T-helper 1 cell treated with Interleukin-12 subunit alpha and Interleukin-12 subunit beta and Interleukin-4 antibody, amounts not matched to agents 30 ng/mL and 1 ng/mL, for 36 hours (primary cell): Measurements from ENCODE around the gene COX15. TPM values are rescaled to one million over a fixed set of nuclear protein-coding genes. Genes with fewer than 3 reads are reported as not detected.

Source experiments
- intact Hi-C: fragments of 100-400 bp; cut with micrococcal nuclease; formaldehyde crosslinking; loops from one replicate; pipeline ENCODE4 v1.15.1; 2024
- total RNA-seq: library from RNA; stranded (reverse); gene quantifications from 2 replicates; pipeline ENCODE4 v1.2.3, GENCODE V29; 2022

COX15 gene
- total RNA-seq, 1 donor from 2014 or later, result 39.6 TPM

DNA sequence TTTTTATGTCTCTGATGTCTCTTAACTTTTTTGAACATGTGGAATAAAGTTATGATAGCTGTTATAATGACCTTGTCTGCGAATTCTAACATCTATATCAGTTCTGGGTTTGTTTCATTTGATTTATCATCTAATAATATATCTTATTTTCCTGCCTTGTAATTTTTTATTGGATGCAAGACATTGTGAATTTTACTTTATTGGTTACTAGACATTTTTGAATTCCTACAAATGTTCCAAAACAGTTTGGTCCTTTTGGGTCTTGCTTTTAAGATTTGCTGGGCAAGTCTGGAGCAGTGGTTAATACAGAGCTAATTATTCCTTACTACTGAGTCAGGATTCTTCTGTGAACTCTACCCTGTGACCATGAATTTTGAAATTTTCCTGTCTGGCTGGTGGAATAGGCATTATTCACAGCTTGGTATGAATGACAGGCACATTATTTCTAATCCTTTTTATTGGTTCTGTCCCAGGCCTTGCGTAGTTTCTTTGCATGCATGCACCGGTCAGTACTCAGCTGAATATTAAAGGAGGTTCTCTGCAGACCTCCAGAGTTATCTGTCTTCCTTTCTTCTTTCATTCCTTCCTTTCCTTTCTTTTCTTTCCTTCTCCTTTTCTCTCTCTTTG, 9.1 kb upstream of the COX15 start:
- intact Hi-C loops, result no loop called here

DNA sequence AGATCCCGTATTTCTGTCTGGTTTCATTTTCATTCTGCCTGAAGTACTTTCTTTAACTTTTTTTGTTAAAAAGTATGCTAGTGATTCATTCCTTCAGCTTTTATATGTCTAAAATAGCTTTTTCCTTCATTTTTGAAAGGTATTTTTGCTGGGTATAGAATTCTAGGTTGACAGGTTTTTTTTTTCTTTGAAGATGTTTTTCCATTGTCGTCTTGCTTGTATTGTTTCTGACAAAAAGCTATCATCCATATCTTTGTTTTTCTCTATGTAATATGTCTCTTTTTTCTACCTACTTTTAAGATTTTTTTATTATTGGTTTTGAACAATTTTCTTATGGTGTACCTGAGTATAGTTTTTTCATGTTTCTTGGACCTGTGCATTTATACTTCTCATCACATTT, 8.3 kb upstream of the COX15 start:
- intact Hi-C loops, result no loop called here

DNA sequence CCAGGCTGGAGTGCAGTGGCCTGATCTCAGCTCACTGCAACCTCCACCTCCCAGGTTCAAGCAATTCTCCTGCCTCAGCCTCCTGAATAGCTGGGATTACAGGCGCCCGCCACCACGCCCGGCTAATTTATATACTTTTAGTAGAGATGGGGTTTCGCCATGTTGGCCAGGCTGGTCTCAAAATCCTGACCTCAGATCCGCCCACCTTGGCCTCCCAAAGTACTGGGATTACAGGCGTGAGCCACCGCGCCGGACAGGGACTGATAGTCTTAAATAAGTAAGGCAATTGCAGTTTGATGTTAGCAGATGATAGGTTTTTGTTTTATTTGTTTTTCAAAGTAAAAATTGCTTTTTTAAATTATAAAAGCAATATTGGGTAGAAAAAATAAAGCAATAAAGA, 2.2 kb upstream of the COX15 start:
- intact Hi-C loops, result loop anchor here (5.0 kb wide), 6 partner anchors 258 to 1618 kb away; partner anchors contain the start of genes BTRC, CWF19L1, ERLIN1 and HIF1AN

DNA sequence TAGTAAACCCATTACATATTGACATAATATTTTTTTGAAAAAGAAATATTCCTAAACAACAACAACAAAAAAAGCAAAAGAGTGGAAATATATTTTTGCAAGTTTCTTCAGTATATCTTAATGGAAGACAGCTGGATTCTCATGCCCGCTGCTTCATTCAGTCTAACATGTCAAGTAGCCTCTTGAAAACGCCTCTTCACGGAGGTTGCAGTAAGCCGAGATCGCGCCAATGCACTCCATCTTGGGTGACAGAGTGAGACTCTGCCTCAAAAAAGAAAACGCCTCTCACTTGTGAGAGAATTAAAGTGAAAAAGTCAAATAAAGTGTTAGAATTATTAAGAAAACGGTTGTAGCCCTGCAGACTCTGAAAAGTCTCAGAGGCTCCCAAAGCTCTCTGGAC, 1.4 kb upstream of the COX15 start:
- intact Hi-C loops, result loop anchor here (2.0 to 5.0 kb wide), 8 partner anchors 259 to 1619 kb away; partner anchors contain the start of genes BTRC, CHUK, CWF19L1 and ERLIN1

GRCh38 chr10:99731306-99732032, 458 bp downstream of the COX15 start:
- intact Hi-C loops, result loop anchor here (1.0 to 5.0 kb wide), 12 partner anchors 72 to 1621 kb away; partner anchors contain the start of genes BTRC, CHUK, CWF19L1 and DNMBP

- intact Hi-C loops, result loop anchor here (5.0 kb wide), 6 partner anchors 262 to 1622 kb away; partner anchors contain the start of genes BTRC, CWF19L1, ERLIN1 and HIF1AN
Observed at GRCh38 chr10:99730026-99730425, 1.9 kb downstream of the COX15 start.

DNA sequence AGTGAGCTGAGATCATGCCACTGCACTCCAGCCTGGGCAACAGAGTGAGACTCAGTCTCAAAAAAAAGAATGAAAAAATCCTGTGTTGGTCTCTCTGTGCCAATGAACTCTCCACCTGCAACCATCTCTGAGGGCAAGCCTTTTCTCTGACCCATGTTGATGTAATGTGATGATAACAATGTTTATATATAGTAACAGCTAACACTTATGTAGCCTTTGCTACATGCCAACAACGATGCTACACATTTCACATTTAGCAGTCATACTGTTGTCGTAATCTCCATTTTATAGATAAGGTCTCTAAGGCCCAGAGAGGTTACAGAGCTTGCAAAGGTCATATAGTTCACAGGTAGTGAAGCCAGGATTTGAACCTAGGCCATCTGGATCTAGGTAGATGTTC, 11.5 kb downstream of the COX15 start:
- intact Hi-C loops, result no loop called here

DNA sequence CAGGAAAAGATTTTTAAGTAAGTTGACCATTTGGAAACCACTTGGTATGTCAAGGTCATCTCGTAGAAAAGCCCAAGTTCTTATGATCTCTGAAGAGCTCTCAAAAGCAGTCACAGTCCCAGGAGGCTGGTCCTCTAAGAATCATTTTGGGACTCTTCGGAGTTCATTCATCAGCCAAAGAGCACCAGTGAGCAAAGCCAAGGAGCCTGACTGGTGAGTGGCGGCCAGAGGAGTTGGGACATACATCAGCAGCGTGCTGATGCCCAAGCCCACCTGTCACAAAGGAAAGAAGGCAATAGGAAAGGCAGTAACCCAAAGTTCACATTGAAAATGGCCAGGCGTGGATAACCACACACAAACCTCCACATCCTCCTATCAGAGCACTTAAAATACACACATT, 17.5 kb downstream of the COX15 start:
- intact Hi-C loops, result no loop called here

- intact Hi-C loops, result loop anchor here (1.0 to 2.0 kb wide), 5 partner anchors 81 to 319 kb away; partner anchors contain the start of gene SLC25A28
Observed at GRCh38 chr10:99711129-99711719, 20.7 kb downstream of the COX15 start.

- intact Hi-C loops, result loop anchor here (2.0 kb wide), 1 partner anchor 89 kb away; the partner anchor contains the start of gene SLC25A28
Observed at GRCh38 chr10:99709480-99710229, 22.3 kb downstream of the COX15 start.

GRCh38 chr10:99708428-99709012, 23.4 kb downstream of the COX15 start:
- intact Hi-C loops, result no loop called here

GRCh38 chr10:99700649-99701048, 31.3 kb downstream of the COX15 start:
- intact Hi-C loops, result no loop called here

DNA sequence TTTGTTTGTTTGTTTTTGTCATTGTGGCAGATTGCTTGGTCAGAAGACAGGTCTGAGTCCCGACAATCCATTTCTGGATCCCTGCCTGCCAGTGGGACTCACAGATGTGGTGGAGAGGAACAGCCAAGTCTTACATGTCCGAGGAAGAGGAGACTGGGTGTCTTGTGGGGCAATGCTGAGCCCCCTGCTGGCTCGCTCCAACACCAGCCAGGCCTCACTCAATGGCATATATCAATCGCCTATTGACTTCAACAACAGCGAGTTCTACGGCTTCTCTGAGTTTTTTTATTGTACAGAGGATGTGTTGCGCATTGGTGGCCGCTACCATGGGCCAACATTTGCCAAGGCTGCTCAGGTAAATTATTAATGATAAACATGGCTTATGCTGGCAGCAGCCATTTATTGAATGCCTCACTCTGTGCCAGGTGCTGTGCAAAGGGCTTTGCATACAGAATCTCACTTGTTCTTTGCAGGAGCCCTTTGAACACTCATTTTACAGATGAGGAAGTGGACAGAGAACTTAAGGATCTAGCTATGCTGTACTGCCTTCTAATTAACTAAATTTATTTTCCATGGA, 33.3 kb downstream of the COX15 start:
- intact Hi-C loops, result no loop called here

GRCh38 chr10:99695761-99696160, 36.2 kb downstream of the COX15 start:
- intact Hi-C loops, result no loop called here

DNA sequence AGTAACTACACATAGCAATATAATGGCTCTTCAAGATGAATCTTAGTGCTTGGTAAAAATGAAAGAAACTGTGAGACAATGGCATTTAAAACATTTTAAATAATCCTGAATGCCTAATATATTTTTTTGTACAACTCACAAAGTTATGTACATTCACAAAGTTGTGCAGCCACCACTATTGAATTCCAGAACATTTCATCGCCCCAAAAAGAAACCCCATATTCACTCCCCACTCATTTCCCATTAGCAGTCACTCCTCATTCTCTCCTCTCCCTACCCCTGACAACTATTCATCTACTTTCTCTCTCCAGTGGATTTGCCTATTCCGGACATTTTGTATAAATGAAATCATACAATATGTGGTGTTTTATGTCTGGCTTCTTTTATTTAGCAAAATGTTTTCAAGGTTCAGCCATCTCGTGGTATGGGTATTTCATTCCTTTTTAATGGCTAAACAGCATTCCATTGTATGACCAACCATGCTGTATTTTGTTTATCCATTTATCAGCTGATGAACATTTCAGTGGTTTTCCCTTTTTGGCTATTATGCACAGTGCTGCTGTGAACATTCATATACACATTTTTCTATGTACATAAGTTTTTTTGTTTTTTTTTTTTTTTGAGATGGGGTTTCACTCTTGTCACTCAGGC, 37.9 kb downstream of the COX15 start:
- intact Hi-C loops, result no loop called here

DNA sequence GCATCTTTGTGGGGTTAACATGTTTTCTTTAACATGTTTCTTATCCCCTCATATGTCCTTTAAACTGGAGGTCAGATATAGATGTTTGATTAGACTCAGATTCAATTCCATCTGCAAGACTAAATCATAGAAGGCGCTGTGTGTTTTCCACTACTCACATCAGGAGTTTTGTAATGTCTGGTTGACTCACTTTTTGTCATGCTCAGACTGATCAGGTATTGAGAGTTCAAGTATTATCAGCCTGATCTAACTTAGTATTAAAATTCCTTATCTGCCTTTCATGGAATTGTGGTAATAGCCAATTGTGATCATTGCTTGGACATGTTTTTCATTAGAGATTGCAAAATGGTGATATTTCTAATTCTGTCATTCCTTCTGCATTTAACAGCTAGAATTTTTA, 42.5 kb downstream of the COX15 start:
- intact Hi-C loops, result no loop called here

DNA sequence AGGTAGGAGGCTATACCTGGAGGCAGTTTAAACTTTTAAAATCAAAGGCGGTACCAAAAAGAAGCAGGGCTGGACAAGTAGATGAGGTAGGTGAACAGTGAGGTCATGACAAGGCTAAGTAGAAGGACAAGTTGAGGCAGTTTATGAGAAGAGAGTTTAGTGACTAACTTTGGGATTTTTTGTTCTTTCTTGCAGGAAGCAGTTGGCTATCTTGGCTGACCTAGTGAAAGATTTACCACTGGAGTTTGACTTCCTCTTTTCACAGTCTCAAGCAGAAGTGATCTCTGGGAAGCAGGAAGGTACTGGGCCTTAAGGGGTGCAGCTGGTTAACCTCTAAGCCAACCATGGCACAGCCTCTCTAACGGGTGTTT, 46.3 kb downstream of the COX15 start:
- intact Hi-C loops, result no loop called here

DNA sequence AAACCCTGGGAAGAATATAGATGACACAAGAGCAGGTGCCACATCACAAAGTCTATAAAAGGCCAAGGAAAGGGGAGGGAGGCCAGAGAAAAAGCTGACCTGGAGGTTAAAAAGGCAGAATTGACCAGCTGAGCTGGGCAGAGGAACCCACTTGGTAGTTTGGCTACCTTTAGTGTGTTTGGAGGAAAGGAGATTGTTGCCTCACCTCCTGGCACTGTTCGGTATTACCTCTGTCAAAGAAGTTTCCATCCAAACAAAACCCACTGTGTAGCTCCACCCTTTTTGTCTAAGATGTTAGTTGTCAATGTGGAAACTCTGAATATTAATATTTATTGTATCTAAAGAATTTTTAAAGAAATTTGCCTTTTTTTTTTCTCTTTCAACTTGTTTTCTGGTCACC, 49.2 kb downstream of the COX15 start:
- intact Hi-C loops, result no loop called here
